Gastroesophageal sphincter (tissue), 4 donors: ENCODE measurements around the gene ROR1. TPM values are rescaled to one million over a fixed set of nuclear protein-coding genes. Genes with fewer than 3 reads are reported as not detected.

ENCODE experiments used
- ATAC-seq: fragments of 150-250 bp; one replicate; pipeline ENCODE4 v1.9.1; 2016; ENCODE audit warnings: mild to moderate bottlenecking, moderate library complexity
- H3K27ac ChIP-seq, 4 donors: fragments of 200-600 bp; sonication (generic) in 3 of 4; 1 replicate in 3 of 4; 2 replicates in 1 of 4; pipeline ENCODE4 v1.5.1; 2016 to 2019
- H3K27me3 ChIP-seq: fragments of 200-600 bp; sonication (generic); one replicate; pipeline ENCODE4 v1.5.1; 2019
- H3K36me3 ChIP-seq, 2 donors: fragments of 200-600 bp; sonication (generic); one replicate each; pipeline ENCODE4 v1.5.1; 2019; ENCODE audit warnings: control low read depth in 1 of 2
- H3K4me1 ChIP-seq, 3 donors: fragments of 200-600 bp; sonication (generic); 1 replicate in 2 of 3; 2 replicates in 1 of 3; pipeline ENCODE4 v1.5.1; 2016 to 2019; ENCODE audit warnings: control low read depth in 2 of 3
- H3K4me3 ChIP-seq, 2 donors: fragments of 200-600 bp; sonication (generic); one replicate each; pipeline ENCODE4 v1.5.1; 2019; ENCODE audit warnings: mild to moderate bottlenecking in 1 of 2, moderate library complexity in 1 of 2
- H3K9me3 ChIP-seq, 3 donors: fragments of 200-600 bp; sonication (generic); one replicate each; pipeline ENCODE4 v1.5.1; 2017 to 2019; ENCODE audit warnings: control low read depth in 2 of 3
- CTCF ChIP-seq, 4 experiments: fragments of 200-600 bp in 2 of 4; fragments of 450-650 bp in 2 of 4; sonication (generic) in 1 of 4; IDR thresholded peaks; one replicate each; pipeline ENCODE4 v1.5.1; 2017 to 2019; ENCODE audit warnings: antibody characterized with exemption in 4 of 4, mild to moderate bottlenecking in 2 of 4, moderate library complexity in 2 of 4
- EP300 ChIP-seq: sonication (generic); formaldehyde crosslinking; IDR thresholded peaks from one replicate; pipeline ENCODE4 v1.6.1; 2017; ENCODE audit warnings: antibody characterized with exemption, mild to moderate bottlenecking
- POLR2A ChIP-seq, 2 donors: fragments of 450-650 bp; IDR thresholded peaks; one replicate each; pipeline ENCODE4 v1.6.1; 2017; ENCODE audit warnings: antibody characterized with exemption in 2 of 2, mild to moderate bottlenecking in 2 of 2, moderate library complexity in 1 of 2
- POLR2AphosphoS5 ChIP-seq: sonication (generic); formaldehyde crosslinking; IDR thresholded peaks from one replicate; pipeline ENCODE4 v1.6.1; 2017; ENCODE audit warnings: antibody characterized with exemption
- WGBS, 2 donors: methylation state at CpG; one replicate each; pipeline ENCODE4 v1.1.5; 2018; ENCODE audit warnings: low coverage in 1 of 2; 5-methylcytosine and 5-hydroxymethylcytosine counted together
- total RNA-seq, 4 donors: library from RNA; depleted of rRNA; stranded (reverse); fragments of >200 nt; gene quantifications; one replicate each; pipeline ENCODE4 v1.1.0, GENCODE V29; 2016

Gene ROR1
- total RNA-seq, 4 donors from 2014 or later = 5.0 to 38.0 (median 8.3) TPM

- Histone ChIP-seq H3K4me1 (no peaks in the 10 kb centered on the region), H3K27ac (no peak overlapping the region), H3K27me3 (no peaks in the 10 kb centered on the region), H3K36me3 (no peaks in the 10 kb centered on the region), H3K4me3 (no peak overlapping the region), H3K9me3 (no peaks in the 10 kb centered on the region)
- 81 to 83% methylated on average over 1 of the region's 1 CpG for WGBS, 2 donors
- TF ChIP-seq POLR2A (IDR thresholded peaks at IDR 0.05) (no peak), EP300 (no peak), POLR2AphosphoS5 (no peak), CTCF (IDR thresholded peaks at IDR 0.05) (no peak)
- ATAC-seq = no peak
Measured at GRCh38 chr1:63849149-63849548, 75.3 kb downstream of the ROR1 start.

- H3K4me3 ChIP-seq = no peak overlapping the region
- 62 to 88% methylated on average over 2 to 3 of the region's 3 CpGs for WGBS, 2 donors
- no peak for ATAC-seq
Measured at GRCh38 chr1:63854091-63854490, 80.3 kb downstream of the ROR1 start.

GRCh38 chr1:63855942-63856341 is 82.1 kb downstream of the ROR1 start:
- H3K36me3 ChIP-seq = no peaks in the 10 kb centered on the region
- H3K9me3 ChIP-seq = peaks cover 0 to 14% (median 0%) of the 10 kb centered on the region in 3 donors
- TF ChIP-seq CTCF (IDR thresholded peaks at IDR 0.05) = no peak
- no peak for TF ChIP-seq POLR2AphosphoS5
- no peak for TF ChIP-seq POLR2A (IDR thresholded peaks at IDR 0.05)
- TF ChIP-seq EP300 = no peak
- 100% methylated on average over 1 of the region's 1 CpG; no CpG with 5 or more reads in 1 of the 2 donors for WGBS, 2 donors
- H3K27ac ChIP-seq = no peak overlapping the region
- no peaks in the 10 kb centered on the region for H3K27me3 ChIP-seq
- no peak for ATAC-seq
- H3K4me3 ChIP-seq = no peak overlapping the region
- no peaks in the 10 kb centered on the region for H3K4me1 ChIP-seq

More at GRCh38 chr1:63854091-63854490, 80.3 kb downstream of the ROR1 start:
- TF ChIP-seq POLR2AphosphoS5 (no peak), CTCF (IDR thresholded peaks at IDR 0.05) (no peak), POLR2A (IDR thresholded peaks at IDR 0.05) (no peak), EP300 (no peak)
- H3K27me3 ChIP-seq = no peaks in the 10 kb centered on the region
- H3K27ac ChIP-seq = no peak overlapping the region
- no peaks in the 10 kb centered on the region for H3K36me3 ChIP-seq
- no peaks in the 10 kb centered on the region for H3K4me1 ChIP-seq
- peaks cover 0 to 14% (median 0%) of the 10 kb centered on the region in 3 donors for H3K9me3 ChIP-seq

GRCh38 chr1:63856924-63857323 is 83.1 kb downstream of the ROR1 start:
- H3K4me3 ChIP-seq = no peak overlapping the region
- H3K4me1 ChIP-seq = peaks cover 0 to 7% (median 0%) of the 10 kb centered on the region in 3 donors
- no peak for ATAC-seq
- no peaks in the 10 kb centered on the region for H3K36me3 ChIP-seq
- 93 to 100% methylated on average over 4 of the region's 4 CpGs for WGBS, 2 donors
- no peaks in the 10 kb centered on the region for H3K27me3 ChIP-seq
- no peak overlapping the region for H3K27ac ChIP-seq
- TF ChIP-seq EP300 (no peak), POLR2A (IDR thresholded peaks at IDR 0.05) (no peak)
- peaks cover 0 to 14% (median 0%) of the 10 kb centered on the region in 3 donors for H3K9me3 ChIP-seq

GRCh38 chr1:63857478-63857877 is 83.7 kb downstream of the ROR1 start:
- 70 to 71% methylated on average over 2 of the region's 2 CpGs for WGBS, 2 donors
- Histone ChIP-seq H3K27me3 (no peaks in the 10 kb centered on the region), H3K9me3 (peaks cover 0 to 14% (median 0%) of the 10 kb centered on the region in 3 donors), H3K36me3 (no peaks in the 10 kb centered on the region), H3K4me1 (peaks cover 0 to 8% (median 0%) of the 10 kb centered on the region in 3 donors), H3K27ac (no peak overlapping the region), H3K4me3 (no peak overlapping the region)
- no peak for ATAC-seq
- TF ChIP-seq POLR2AphosphoS5 = no peak
- no peak for TF ChIP-seq CTCF (IDR thresholded peaks at IDR 0.05)
- TF ChIP-seq EP300 = no peak
- TF ChIP-seq POLR2A (IDR thresholded peaks at IDR 0.05) = no peak
